DND-41 (cell line): ENCODE results near the gene UFD1.

Experiments
- ATAC-seq: fragments of 200-7000 bp; cut with Tn5 transposase; 3 replicates; pipeline ENCODE4 v1.9.1; 2021; ENCODE audit warnings: low read depth; ENCODE audit not compliant: insufficient read depth
- DNase-seq: peaks from one replicate; pipeline ENCODE4 v3.0.0-alpha.2; 2020
- H2AFZ ChIP-seq: 2 replicates; pipeline ENCODE4 v1.6.0; 2012; ENCODE audit warnings: low read depth, low read length
- H3K27ac ChIP-seq: 2 replicates; pipeline ENCODE4 v1.5.1; 2012; ENCODE audit warnings: low read length, inconsistent platforms
- H3K27me3 ChIP-seq: fragments of 200-600 bp; sonication (generic); 2 replicates; pipeline ENCODE4 v1.6.0; 2012; ENCODE audit warnings: low read length, mild to moderate bottlenecking, inconsistent platforms; ENCODE audit not compliant: insufficient read depth, poor library complexity
- H3K36me3 ChIP-seq: 2 replicates; pipeline ENCODE4 v1.5.1; 2012; ENCODE audit warnings: low read length, inconsistent platforms; ENCODE audit not compliant: insufficient read depth
- H3K4me1 ChIP-seq: 2 replicates; pipeline ENCODE4 v1.5.1; 2012; ENCODE audit warnings: mild to moderate bottlenecking, low read length; ENCODE audit not compliant: insufficient read depth
- H3K4me2 ChIP-seq: 2 replicates; pipeline ENCODE4 v1.6.0; 2012; ENCODE audit warnings: mild to moderate bottlenecking, moderate library complexity, low read length, inconsistent platforms; ENCODE audit not compliant: insufficient read depth
- H3K4me3 ChIP-seq, 2 experiments: fragments of 200-600 bp in 1 of 2; shearing (Covaris generic) in 1 of 2; 2 replicates each; pipeline ENCODE4 v1.5.1; 2012 to 2016; ENCODE audit warnings: inconsistent platforms in 2 of 2, low read length in 2 of 2, mild to moderate bottlenecking in 2 of 2, low read depth in 1 of 2, moderate library complexity in 1 of 2
- H3K79me2 ChIP-seq: 2 replicates; pipeline ENCODE4 v1.6.0; 2012; ENCODE audit warnings: low read length, inconsistent platforms; ENCODE audit not compliant: insufficient read depth
- H3K9ac ChIP-seq: 2 replicates; pipeline ENCODE4 v1.6.0; 2012; ENCODE audit warnings: low read depth, mild to moderate bottlenecking, inconsistent platforms, low read length, moderate library complexity
- H3K9me3 ChIP-seq: 2 replicates; pipeline ENCODE4 v1.5.1; 2012; ENCODE audit warnings: low read length, moderate library complexity, mild to moderate bottlenecking, inconsistent platforms; ENCODE audit not compliant: insufficient read depth, severe bottlenecking
- H4K20me1 ChIP-seq: 2 replicates; pipeline ENCODE4 v1.6.0; 2012; ENCODE audit warnings: low read length; ENCODE audit not compliant: insufficient read depth
- CTCF ChIP-seq: IDR thresholded peaks from 2 replicates; pipeline ENCODE4 v1.5.1; 2012; ENCODE audit warnings: borderline replicate concordance, low read length, moderate library complexity, mild to moderate bottlenecking; ENCODE audit not compliant: poor library complexity, severe bottlenecking; ENCODE audit errors: extremely low read depth
- EZH2 ChIP-seq: IDR thresholded peaks from 3 replicates; pipeline ENCODE4 v1.6.1; 2012; ENCODE audit warnings: borderline replicate concordance, low read depth, mild to moderate bottlenecking, moderate library complexity, low read length, inconsistent platforms; ENCODE audit not compliant: severe bottlenecking

UFD1 gene

GRCh38 chr22:19401483-19401882 is 77.5 kb downstream of the UFD1 start:
- no peaks in the 10 kb centered on the region; the same call in none of the 2 replicates for H4K20me1 ChIP-seq
- H3K36me3 ChIP-seq: peaks cover 89% of the 10 kb centered on the region
- H3K4me1 ChIP-seq: no peaks in the 10 kb centered on the region
- ATAC-seq (no peak), DNase-seq (no peak)
- no peaks in the 10 kb centered on the region for H3K9me3 ChIP-seq
- peaks cover 4% of the 10 kb centered on the region; the same call in 1 of the 2 replicates for H3K79me2 ChIP-seq
- no peak overlapping the region for H2AFZ ChIP-seq
- no peaks in the 10 kb centered on the region for H3K27me3 ChIP-seq
- TF ChIP-seq EZH2 (no peak), CTCF (no peak)
- H3K4me3 ChIP-seq: no peak overlapping the region
- H3K9ac ChIP-seq: no peak overlapping the region
- H3K4me2 ChIP-seq: no peak overlapping the region
- no peak overlapping the region; the same call in 1 of the 2 replicates for H3K27ac ChIP-seq

GRCh38 chr22:19400881-19401280 is 78.1 kb downstream of the UFD1 start:
- Histone ChIP-seq H3K27me3 (no peaks in the 10 kb centered on the region), H4K20me1 (no peaks in the 10 kb centered on the region; the same call in none of the 2 replicates), H3K9me3 (no peaks in the 10 kb centered on the region), H3K4me3 (no peak overlapping the region), H3K79me2 (no peaks in the 10 kb centered on the region), H3K4me2 (no peak overlapping the region), H3K4me1 (no peaks in the 10 kb centered on the region), H3K9ac (no peak overlapping the region), H2AFZ (no peak overlapping the region), H3K36me3 (peaks cover 89% of the 10 kb centered on the region), H3K27ac (no peak overlapping the region)
- no peak for ATAC-seq
- TF ChIP-seq CTCF (no peak), EZH2 (no peak)
- DNase-seq: no peak
